GM12801 (cell line): Measurements from ENCODE around the gene RBM5.

Experiments
- CTCF ChIP-seq: IDR thresholded peaks from one replicate; pipeline ENCODE4 v1.5.1; 2011; ENCODE audit warnings: control low read depth; ENCODE audit not compliant: insufficient read length; ENCODE audit errors: extremely low read depth

The RBM5 gene

GRCh38 chr3:50111757-50112156, 23.0 kb downstream of the RBM5 start:
- TF ChIP-seq CTCF: no peak

- no peak for TF ChIP-seq CTCF
Observed at GRCh38 chr3:50112462-50112861, 23.7 kb downstream of the RBM5 start.

GRCh38 chr3:50117120-50117519, 28.4 kb downstream of the RBM5 start:
- no peak for TF ChIP-seq CTCF

- TF ChIP-seq CTCF: no peak
Observed at GRCh38 chr3:50118237-50118636, 29.5 kb downstream of the RBM5 start.

GRCh38 chr3:50119786-50120185, 31.1 kb downstream of the RBM5 start:
- no peak for TF ChIP-seq CTCF

GRCh38 chr3:50120364-50121071, 31.8 kb downstream of the RBM5 start:
- no peak for TF ChIP-seq CTCF

- no peak for TF ChIP-seq CTCF
Observed at GRCh38 chr3:50121072-50122032, 32.6 kb downstream of the RBM5 start.
